HepG2 (cell line): ENCODE results near the gene TAGLN2. TPM values are rescaled to one million over a fixed set of nuclear protein-coding genes. Genes with fewer than 3 reads are reported as not detected.

ENCODE experiments used
- ATAC-seq: fragments of 200-7000 bp; cut with Tn5 transposase; 3 replicates; pipeline ENCODE4 v1.9.1; 2020; ENCODE audit warnings: mild to moderate bottlenecking, moderate library complexity
- BruUV-seq: library from RNA; stranded (reverse); fragments of 400-500 nt; replicated peaks from 2 replicates; lab custom pipeline; 2021; lab: Mats Ljungman, UMichigan
- CTCF ChIA-PET: fragments of 300-600 bp; formaldehyde crosslinking; extraction: SDS; loops from one replicate; lab custom pipeline; 2021; ENCODE audit warnings: low total read pairs, inconsistent platforms, low intra/inter-chr PET ratio; lab: Yijun Ruan, JAX
- POLR2A ChIA-PET: fragments of 350-600 bp; sonication (Branson Sonifier 250); formaldehyde crosslinking; loops from one replicate; lab custom pipeline; 2020; ENCODE audit warnings: antibody characterized with exemption, inconsistent platforms; lab: Yijun Ruan, JAX
- DNase-seq: peaks from one replicate; pipeline ENCODE4 v3.0.0-alpha.2; 2015; ENCODE audit warnings: low spot score
- FAIRE-seq: peaks from 3 replicates; lab custom pipeline; 2011; peaks lifted over from hg19 to GRCh38; lab: Jason Lieb, UNC
- H2AFZ ChIP-seq: one replicate; pipeline ENCODE4 v1.6.1; 2011; ENCODE audit warnings: low read length, inconsistent platforms
- H3K27ac ChIP-seq: fragments of 300-600 bp; 3 replicates; pipeline ENCODE4 v1.8.0; 2011; ENCODE audit warnings: mixed run types, mild to moderate bottlenecking, mixed read lengths, low read length, inconsistent platforms; ENCODE audit not compliant: insufficient read depth; ENCODE audit errors: extremely low read length
- H3K27me3 ChIP-seq, 2 experiments: fragments of 200-600 bp in 1 of 2; 2 replicates in 1 of 2; 3 replicates in 1 of 2; pipeline versions ENCODE4 v1.6.0 to v1.8.0; 2011; ENCODE audit warnings: low read length in 2 of 2, mild to moderate bottlenecking in 2 of 2, moderate library complexity in 2 of 2, inconsistent platforms in 1 of 2; ENCODE audit not compliant: insufficient read depth in 2 of 2, control insufficient read depth in 1 of 2
- H3K36me3 ChIP-seq, 2 experiments: fragments of 200-600 bp in 1 of 2; replicated peaks in 1 of 2; 2 replicates in 1 of 2; 3 replicates in 1 of 2; pipeline versions ENCODE4 v1.5.1 to v1.8.0; 2011; ENCODE audit warnings: low read length in 2 of 2, inconsistent platforms in 1 of 2; ENCODE audit not compliant: insufficient read depth in 2 of 2, control insufficient read depth in 1 of 2
- H3K4me1 ChIP-seq: 2 replicates; pipeline ENCODE4 v1.5.1; 2012; ENCODE audit warnings: low read length, inconsistent platforms; ENCODE audit not compliant: insufficient read depth
- H3K4me2 ChIP-seq: 2 replicates; pipeline ENCODE4 v1.6.0; 2011; ENCODE audit warnings: low read depth, low read length, inconsistent platforms
- H3K4me3 ChIP-seq, 3 experiments: fragments of 200-600 bp in 1 of 3; sonication (generic), shearing (Covaris generic) in 1 of 3; replicated peaks in 1 of 3; 2 replicates each; pipeline ENCODE4 v1.5.1; 2011 to 2016; ENCODE audit warnings: low read length in 3 of 3, inconsistent platforms in 2 of 3, low read depth in 2 of 3, mild to moderate bottlenecking in 2 of 3, control low read depth in 1 of 3, mixed read lengths in 1 of 3; ENCODE audit not compliant: insufficient read depth in 1 of 3
- H3K79me2 ChIP-seq: one replicate; pipeline ENCODE4 v1.6.1; 2011; ENCODE audit warnings: low read length, inconsistent platforms; ENCODE audit not compliant: insufficient read depth
- H3K9ac ChIP-seq: 2 replicates; pipeline ENCODE4 v1.6.0; 2011; ENCODE audit warnings: mild to moderate bottlenecking, low read depth, low read length, inconsistent platforms; ENCODE audit not compliant: insufficient read depth
- H3K9me3 ChIP-seq: 2 replicates; pipeline ENCODE4 v1.5.1; 2012; ENCODE audit warnings: mild to moderate bottlenecking, low read length
- H4K20me1 ChIP-seq: 2 replicates; pipeline ENCODE4 v1.6.0; 2011; ENCODE audit warnings: inconsistent platforms, mild to moderate bottlenecking, low read length, moderate library complexity; ENCODE audit not compliant: insufficient read depth
- ATF7 ChIP-seq, 2 experiments: fragments of 450-650 bp in 1 of 2; sonication (generic) in 1 of 2; formaldehyde crosslinking in 1 of 2; IDR thresholded peaks; 2 replicates each; pipeline versions ENCODE4 v1.4.0 to v1.6.1; 2016 to 2020; ENCODE audit warnings: antibody characterized with exemption in 1 of 2, mild to moderate bottlenecking in 1 of 2, missing genetic modification reagents in 1 of 2
- MAFF ChIP-seq: IDR thresholded peaks from 2 replicates; pipeline ENCODE4 v1.6.1; 2011; ENCODE audit warnings: low read depth, low read length, improper control_type of control experiment
- MAFG ChIP-seq: sonication (generic); formaldehyde crosslinking; IDR thresholded peaks from 2 replicates; pipeline ENCODE4 v1.5.1; 2020; ENCODE audit warnings: mild to moderate bottlenecking, missing genetic modification reagents
- NFE2L1 ChIP-seq: sonication (generic); formaldehyde crosslinking; IDR thresholded peaks from 2 replicates; pipeline ENCODE4 v1.4.0; 2020; ENCODE audit warnings: missing genetic modification reagents, mild to moderate bottlenecking, borderline replicate concordance
- SIN3B ChIP-seq: fragments of 150-350 bp; IDR thresholded peaks from 2 replicates; pipeline ENCODE4 v1.6.1; 2014; ENCODE audit warnings: low read length
- ZNF10 ChIP-seq: sonication (generic); formaldehyde crosslinking; IDR thresholded peaks from 2 replicates; pipeline ENCODE4 v1.4.0; 2020; ENCODE audit warnings: mild to moderate bottlenecking, low read depth, missing genetic modification reagents, borderline replicate concordance
- ZNF207 ChIP-seq: fragments of 450-650 bp; IDR thresholded peaks from 2 replicates; pipeline ENCODE4 v1.6.1; 2016; ENCODE audit warnings: antibody characterized with exemption, borderline replicate concordance
- ZNF674 ChIP-seq: sonication (generic); formaldehyde crosslinking; IDR thresholded peaks from 2 replicates; pipeline ENCODE4 v1.5.0; 2020; ENCODE audit warnings: low read depth, mild to moderate bottlenecking, missing genetic modification reagents
- ZSCAN29 ChIP-seq: sonication (generic); formaldehyde crosslinking; conservative IDR thresholded peaks from 2 replicates; pipeline ENCODE4 v1.4.0; 2020; ENCODE audit warnings: mild to moderate bottlenecking, missing genetic modification reagents
- WGBS: methylation state at CpG from one replicate; pipeline ENCODE4 v1.1.6; 2017; ENCODE audit warnings: low lambda C conversion rate; 5-methylcytosine and 5-hydroxymethylcytosine counted together
- in situ Hi-C: cut with HindIII; loops from 2 replicates; pipeline ENCODE4 v1.10.0; 2017; ENCODE audit warnings: low pct_unique_long_range_greater_than_20kb; ENCODE audit not compliant: extremely low pct_ligation_motif_present
- intact Hi-C: fragments of 100-400 bp; cut with micrococcal nuclease; formaldehyde crosslinking; loops from one replicate; pipeline ENCODE4 v1.10.0; 2022; ENCODE audit not compliant: unreplicated experiment
- polyA plus RNA-seq, 8 experiments: library from polyadenylated mRNA; depleted of rRNA in 3 of 8; stranded (reverse) in 7 of 8; unstranded in 1 of 8; fragments of >200 nt; fragmentation: Illumina TruSeq in 4 of 8; extraction: Trizol in 4 of 8; gene quantifications; 2 replicates each; pipeline versions ENCODE4 v1.2.1 to v1.2.3, GENCODE V29; 2011 to 2016; ENCODE audit warnings: low read depth in 4 of 8, missing spikeins in 1 of 8, mixed read lengths in 1 of 8; ENCODE audit not compliant: insufficient read depth in 1 of 8
- total RNA-seq, 5 experiments: library from RNA; depleted of rRNA; stranded (reverse); fragments of >200 nt; fragmentation: Illumina TruSeq; extraction: Trizol; gene quantifications; 2 replicates each; pipeline ENCODE4 v1.2.3, GENCODE V29; 2016; ENCODE audit warnings: low read depth in 1 of 5
- TF ChIP-seq, protein P1 (sequence below): sonication (generic); formaldehyde crosslinking; IDR thresholded peaks from 2 replicates; pipeline ENCODE4 v1.5.1; 2020; ENCODE audit warnings: mild to moderate bottlenecking, missing genetic modification reagents, borderline replicate concordance
- TF ChIP-seq, protein P2 (sequence below): sonication (generic); formaldehyde crosslinking; IDR thresholded peaks from 2 replicates; pipeline ENCODE4 v1.4.0; 2020; ENCODE audit warnings: missing genetic modification reagents, borderline replicate concordance
- TF ChIP-seq, protein P3 (sequence below): sonication (generic); formaldehyde crosslinking; IDR thresholded peaks from 2 replicates; pipeline ENCODE4 v1.4.0; 2020; ENCODE audit warnings: mild to moderate bottlenecking, missing genetic modification reagents

The TAGLN2 gene
- total and polyA plus RNA-seq, 2 of the 13 experiments (the other 11 are each of a cell fraction or from before 2014, with no cell fraction given) = 6.7 to 17.2 TPM

DNA sequence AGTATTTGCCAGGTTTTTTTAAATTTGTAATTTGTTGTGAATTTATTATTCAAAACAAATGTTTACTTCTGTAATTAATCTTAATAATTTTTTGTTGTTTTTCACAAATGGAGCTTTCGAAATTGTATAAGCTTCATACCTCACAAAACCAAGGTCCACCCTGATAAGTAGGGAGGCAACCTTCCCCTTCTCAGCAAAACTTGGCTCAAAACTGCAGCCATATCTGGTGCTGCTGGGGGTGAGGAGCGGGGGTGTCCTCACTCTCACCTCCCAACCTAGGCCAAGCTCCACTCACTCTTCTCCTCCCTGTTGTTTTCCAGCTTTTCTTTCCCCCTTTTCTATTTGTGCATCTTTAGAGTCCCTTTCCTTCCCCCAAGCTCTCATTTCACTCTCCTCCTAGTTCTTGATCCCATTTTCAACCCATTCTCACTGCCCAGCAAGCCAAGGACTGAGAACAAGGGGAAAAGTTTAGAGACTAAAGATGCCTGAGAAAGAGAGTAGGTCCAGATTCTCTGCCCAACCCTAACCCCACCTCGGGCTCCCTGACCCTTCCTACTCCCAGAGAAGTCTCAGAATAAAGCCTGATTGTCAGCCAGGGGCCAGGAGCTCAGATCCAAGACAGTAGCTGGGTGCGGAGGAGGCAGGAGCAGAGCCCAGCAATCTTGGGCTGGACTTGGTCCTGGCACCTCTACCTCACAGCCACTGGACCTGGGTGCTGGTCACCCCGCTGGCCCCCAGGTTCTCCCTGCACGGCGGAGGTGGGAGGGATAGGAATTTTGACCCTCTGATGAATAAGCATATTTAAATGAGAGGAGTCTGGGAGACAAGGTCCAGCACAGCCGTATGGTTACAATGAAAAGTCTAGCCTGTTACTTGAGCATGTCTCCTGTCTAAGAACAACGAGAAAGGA lies 17.0 kb downstream of the TAGLN2 start (continued):
- TF ChIP-seq, protein P1, sequence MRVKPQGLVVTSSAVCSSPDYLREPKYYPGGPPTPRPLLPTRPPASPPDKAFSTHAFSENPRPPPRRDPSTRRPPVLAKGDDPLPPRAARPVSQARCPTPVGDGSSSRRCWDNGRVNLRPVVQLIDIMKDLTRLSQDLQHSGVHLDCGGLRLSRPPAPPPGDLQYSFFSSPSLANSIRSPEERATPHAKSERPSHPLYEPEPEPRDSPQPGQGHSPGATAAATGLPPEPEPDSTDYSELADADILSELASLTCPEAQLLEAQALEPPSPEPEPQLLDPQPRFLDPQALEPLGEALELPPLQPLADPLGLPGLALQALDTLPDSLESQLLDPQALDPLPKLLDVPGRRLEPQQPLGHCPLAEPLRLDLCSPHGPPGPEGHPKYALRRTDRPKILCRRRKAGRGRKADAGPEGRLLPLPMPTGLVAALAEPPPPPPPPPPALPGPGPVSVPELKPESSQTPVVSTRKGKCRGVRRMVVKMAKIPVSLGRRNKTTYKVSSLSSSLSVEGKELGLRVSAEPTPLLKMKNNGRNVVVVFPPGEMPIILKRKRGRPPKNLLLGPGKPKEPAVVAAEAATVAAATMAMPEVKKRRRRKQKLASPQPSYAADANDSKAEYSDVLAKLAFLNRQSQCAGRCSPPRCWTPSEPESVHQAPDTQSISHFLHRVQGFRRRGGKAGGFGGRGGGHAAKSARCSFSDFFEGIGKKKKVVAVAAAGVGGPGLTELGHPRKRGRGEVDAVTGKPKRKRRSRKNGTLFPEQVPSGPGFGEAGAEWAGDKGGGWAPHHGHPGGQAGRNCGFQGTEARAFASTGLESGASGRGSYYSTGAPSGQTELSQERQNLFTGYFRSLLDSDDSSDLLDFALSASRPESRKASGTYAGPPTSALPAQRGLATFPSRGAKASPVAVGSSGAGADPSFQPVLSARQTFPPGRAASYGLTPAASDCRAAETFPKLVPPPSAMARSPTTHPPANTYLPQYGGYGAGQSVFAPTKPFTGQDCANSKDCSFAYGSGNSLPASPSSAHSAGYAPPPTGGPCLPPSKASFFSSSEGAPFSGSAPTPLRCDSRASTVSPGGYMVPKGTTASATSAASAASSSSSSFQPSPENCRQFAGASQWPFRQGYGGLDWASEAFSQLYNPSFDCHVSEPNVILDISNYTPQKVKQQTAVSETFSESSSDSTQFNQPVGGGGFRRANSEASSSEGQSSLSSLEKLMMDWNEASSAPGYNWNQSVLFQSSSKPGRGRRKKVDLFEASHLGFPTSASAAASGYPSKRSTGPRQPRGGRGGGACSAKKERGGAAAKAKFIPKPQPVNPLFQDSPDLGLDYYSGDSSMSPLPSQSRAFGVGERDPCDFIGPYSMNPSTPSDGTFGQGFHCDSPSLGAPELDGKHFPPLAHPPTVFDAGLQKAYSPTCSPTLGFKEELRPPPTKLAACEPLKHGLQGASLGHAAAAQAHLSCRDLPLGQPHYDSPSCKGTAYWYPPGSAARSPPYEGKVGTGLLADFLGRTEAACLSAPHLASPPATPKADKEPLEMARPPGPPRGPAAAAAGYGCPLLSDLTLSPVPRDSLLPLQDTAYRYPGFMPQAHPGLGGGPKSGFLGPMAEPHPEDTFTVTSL (CRISPR knock-in tag) = no peak
- TF ChIP-seq ATF7 (IDR thresholded peaks at IDR 0.05) = no peak
- no peak for TF ChIP-seq ATF7 (CRISPR knock-in tag; IDR thresholded peaks at IDR 0.05)
- TF ChIP-seq ZNF10 (CRISPR knock-in tag) = no peak
- TF ChIP-seq ZNF674 (CRISPR knock-in tag) = no peak

DNA sequence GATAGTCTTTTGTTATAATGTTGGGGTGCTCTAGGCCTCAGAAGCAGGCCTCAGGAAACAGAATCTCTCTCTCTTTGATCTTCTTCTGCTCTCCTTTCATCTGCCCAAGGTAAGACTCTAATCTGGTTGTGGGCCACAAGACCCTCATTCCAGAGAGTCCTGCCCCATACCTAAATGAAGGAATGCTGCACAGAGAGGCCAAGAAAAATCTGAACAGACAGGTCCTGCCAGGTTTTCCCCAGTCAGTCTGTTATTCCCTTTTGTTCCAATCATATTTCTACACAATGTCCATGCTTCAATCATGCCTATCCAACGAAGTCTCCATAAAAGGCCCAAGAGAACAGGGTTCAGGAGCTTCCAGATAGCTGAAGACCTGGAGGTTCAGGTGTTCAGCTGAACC lies 18.3 kb downstream of the TAGLN2 start:
- CTCF ChIA-PET = no interaction called here
- H3K27ac ChIP-seq = no peak overlapping the region
- ATAC-seq (no peak), FAIRE-seq (no peak), DNase-seq (no peak)
- H3K27me3 ChIP-seq = peaks cover 0 to 4% of the 10 kb centered on the region in 2 experiments; a peak in 1 of 5 replicates
- no peak overlapping the region for H2AFZ ChIP-seq
- no peak overlapping the region for H3K4me2 ChIP-seq
- POLR2A ChIA-PET = no interaction called here
- BruUV-seq = no TSS peak
- intact Hi-C loops = no loop called here
- no peaks in the 10 kb centered on the region for H3K79me2 ChIP-seq
- H4K20me1 ChIP-seq = no peaks in the 10 kb centered on the region
- H3K4me3 ChIP-seq = no peak overlapping the region
- no peaks in the 10 kb centered on the region for H3K36me3 ChIP-seq
- in situ Hi-C loops = no loop called here
- H3K9me3 ChIP-seq = no peaks in the 10 kb centered on the region
- WGBS = 6% methylated on average over 1 of the region's 1 CpG
- no peak overlapping the region for H3K9ac ChIP-seq
- peaks cover 13% of the 10 kb centered on the region for H3K4me1 ChIP-seq
- TF ChIP-seq, protein P2, sequence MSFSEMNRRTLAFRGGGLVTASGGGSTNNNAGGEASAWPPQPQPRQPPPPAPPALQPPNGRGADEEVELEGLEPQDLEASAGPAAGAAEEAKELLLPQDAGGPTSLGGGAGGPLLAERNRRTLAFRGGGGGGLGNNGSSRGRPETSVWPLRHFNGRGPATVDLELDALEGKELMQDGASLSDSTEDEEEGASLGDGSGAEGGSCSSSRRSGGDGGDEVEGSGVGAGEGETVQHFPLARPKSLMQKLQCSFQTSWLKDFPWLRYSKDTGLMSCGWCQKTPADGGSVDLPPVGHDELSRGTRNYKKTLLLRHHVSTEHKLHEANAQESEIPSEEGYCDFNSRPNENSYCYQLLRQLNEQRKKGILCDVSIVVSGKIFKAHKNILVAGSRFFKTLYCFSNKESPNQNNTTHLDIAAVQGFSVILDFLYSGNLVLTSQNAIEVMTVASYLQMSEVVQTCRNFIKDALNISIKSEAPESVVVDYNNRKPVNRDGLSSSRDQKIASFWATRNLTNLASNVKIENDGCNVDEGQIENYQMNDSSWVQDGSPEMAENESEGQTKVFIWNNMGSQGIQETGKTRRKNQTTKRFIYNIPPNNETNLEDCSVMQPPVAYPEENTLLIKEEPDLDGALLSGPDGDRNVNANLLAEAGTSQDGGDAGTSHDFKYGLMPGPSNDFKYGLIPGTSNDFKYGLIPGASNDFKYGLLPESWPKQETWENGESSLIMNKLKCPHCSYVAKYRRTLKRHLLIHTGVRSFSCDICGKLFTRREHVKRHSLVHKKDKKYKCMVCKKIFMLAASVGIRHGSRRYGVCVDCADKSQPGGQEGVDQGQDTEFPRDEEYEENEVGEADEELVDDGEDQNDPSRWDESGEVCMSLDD (CRISPR knock-in tag) = no peak
- TF ChIP-seq MAFF (no peak), ZSCAN29 (CRISPR knock-in tag) (no peak), MAFG (CRISPR knock-in tag) (no peak), NFE2L1 (CRISPR knock-in tag) (no peak), SIN3B (no peak), ZNF207 (no peak)
- TF ChIP-seq, protein P3, sequence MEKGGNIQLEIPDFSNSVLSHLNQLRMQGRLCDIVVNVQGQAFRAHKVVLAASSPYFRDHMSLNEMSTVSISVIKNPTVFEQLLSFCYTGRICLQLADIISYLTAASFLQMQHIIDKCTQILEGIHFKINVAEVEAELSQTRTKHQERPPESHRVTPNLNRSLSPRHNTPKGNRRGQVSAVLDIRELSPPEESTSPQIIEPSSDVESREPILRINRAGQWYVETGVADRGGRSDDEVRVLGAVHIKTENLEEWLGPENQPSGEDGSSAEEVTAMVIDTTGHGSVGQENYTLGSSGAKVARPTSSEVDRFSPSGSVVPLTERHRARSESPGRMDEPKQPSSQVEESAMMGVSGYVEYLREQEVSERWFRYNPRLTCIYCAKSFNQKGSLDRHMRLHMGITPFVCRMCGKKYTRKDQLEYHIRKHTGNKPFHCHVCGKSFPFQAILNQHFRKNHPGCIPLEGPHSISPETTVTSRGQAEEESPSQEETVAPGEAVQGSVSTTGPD (CRISPR knock-in tag) = no peak
